B cell (primary cell): ENCODE data around the gene NPEPL1. TPM values are rescaled to one million over a fixed set of nuclear protein-coding genes. Genes with fewer than 3 reads are reported as not detected.

Experiments
- ATAC-seq: fragments of 200-7000 bp; cut with Tn5 transposase; one replicate; pipeline ENCODE4 v1.10.0; 2021; ENCODE audit warnings: low read depth, mild to moderate bottlenecking, moderate number of reproducible peaks, moderate library complexity
- CTCF ChIA-PET: fragments of 350-600 bp; sonication (Branson Sonifier 250); formaldehyde crosslinking; loops from one replicate; lab custom pipeline; 2021; ENCODE audit warnings: antibody characterized with exemption, inconsistent platforms; lab: Charles Lee
- POLR2A ChIA-PET: fragments of 350-600 bp; sonication (Branson Sonifier 250); formaldehyde crosslinking; loops from one replicate; lab custom pipeline; 2021; ENCODE audit warnings: antibody characterized with exemption; lab: Charles Lee
- DNase-seq: peaks from one replicate; pipeline ENCODE4 v3.0.0; 2013
- H2AFZ ChIP-seq: 2 replicates; pipeline ENCODE4 v1.6.1; 2012; ENCODE audit warnings: mild to moderate bottlenecking, low read depth, low read length; ENCODE audit not compliant: insufficient read depth, poor library complexity, severe bottlenecking
- H3K27ac ChIP-seq, 2 donors: 1 replicate in 1 of 2; 2 replicates in 1 of 2; pipeline ENCODE4 v1.5.1; 2012 to 2013; ENCODE audit warnings: low read length in 2 of 2, mild to moderate bottlenecking in 2 of 2, moderate library complexity in 1 of 2
- H3K27me3 ChIP-seq, 4 experiments: fragments of 200-600 bp in 1 of 4; sonication (generic) in 1 of 4; replicated peaks in 1 of 4; 1 replicate in 2 of 4; 2 replicates in 2 of 4; pipeline versions ENCODE4 v1.6.1 to v1.7.0; 2013 to 2016; ENCODE audit warnings: low read length in 3 of 4, mild to moderate bottlenecking in 2 of 4, mixed read lengths in 1 of 4, moderate library complexity in 1 of 4; ENCODE audit not compliant: insufficient read depth in 4 of 4, control insufficient read depth in 3 of 4; ENCODE audit errors: control extremely low read depth in 1 of 4
- H3K36me3 ChIP-seq, 2 experiments: replicated peaks in 1 of 2; 1 replicate in 1 of 2; 2 replicates in 1 of 2; pipeline versions ENCODE4 v1.6.1 to v1.7.1; 2013; ENCODE audit warnings: low read length in 1 of 2; ENCODE audit not compliant: insufficient read depth in 2 of 2, control insufficient read depth in 1 of 2; ENCODE audit errors: control extremely low read depth in 1 of 2, extremely low read depth in 1 of 2
- H3K4me1 ChIP-seq, 2 donors: fragments of 200-600 bp in 1 of 2; sonication (generic) in 1 of 2; 1 replicate in 1 of 2; 2 replicates in 1 of 2; pipeline versions ENCODE4 v1.5.1 to v1.6.1; 2013 to 2017; ENCODE audit warnings: low read length in 2 of 2; ENCODE audit not compliant: control insufficient read depth in 2 of 2, insufficient read depth in 2 of 2
- H3K4me2 ChIP-seq: replicated peaks from 2 replicates; pipeline ENCODE3; 2012; ENCODE audit warnings: mild to moderate bottlenecking, low read depth, low read length; ENCODE audit not compliant: poor library complexity, severe bottlenecking
- H3K4me3 ChIP-seq, 5 experiments: fragments of 200-600 bp in 1 of 5; sonication (generic) in 1 of 5; 1 replicate in 3 of 5; 2 replicates in 2 of 5; pipeline versions ENCODE4 v1.5.1 to v1.7.0; 2011 to 2016; ENCODE audit warnings: low read length in 4 of 5, mild to moderate bottlenecking in 4 of 5, low read depth in 2 of 5, control low read depth in 1 of 5, moderate library complexity in 1 of 5; ENCODE audit not compliant: insufficient read depth in 1 of 5; ENCODE audit errors: control extremely low read depth in 1 of 5, extremely low read depth in 1 of 5
- H3K79me2 ChIP-seq: fragments of 200-600 bp; sonication (generic); one replicate; pipeline ENCODE4 v1.6.0; 2016; ENCODE audit warnings: low read length; ENCODE audit not compliant: control insufficient read depth, insufficient read depth
- H3K9ac ChIP-seq: fragments of 200-600 bp; sonication (generic); 2 replicates; pipeline ENCODE4 v1.6.1; 2017; ENCODE audit warnings: mild to moderate bottlenecking, low read length, moderate library complexity
- H3K9me3 ChIP-seq, 3 donors: one replicate each; pipeline versions ENCODE4 v1.6.1 to v1.7.1; 2013; ENCODE audit warnings: low read length in 2 of 3; ENCODE audit not compliant: control insufficient read depth in 2 of 3, insufficient read depth in 1 of 3; ENCODE audit errors: control extremely low read depth in 1 of 3
- H4K20me1 ChIP-seq: 2 replicates; pipeline ENCODE4 v1.6.0; 2012; ENCODE audit warnings: mild to moderate bottlenecking, low read length; ENCODE audit not compliant: insufficient read depth, control insufficient read depth, poor library complexity, severe bottlenecking
- H3K27ac Mint-ChIP-seq: one replicate; pipeline ENCODE4 v1.8.0; 2021; ENCODE audit warnings: mixed read lengths
- H3K27me3 Mint-ChIP-seq: one replicate; pipeline ENCODE4 v1.8.0; 2021; ENCODE audit warnings: mixed read lengths
- H3K4me1 Mint-ChIP-seq: one replicate; pipeline ENCODE4 v1.8.0; 2021; ENCODE audit warnings: mixed read lengths
- H3K4me3 Mint-ChIP-seq: one replicate; pipeline ENCODE4 v1.8.0; 2021; ENCODE audit warnings: mixed read lengths
- H3K9me3 Mint-ChIP-seq: one replicate; pipeline ENCODE4 v1.8.0; 2022; ENCODE audit warnings: mixed read lengths; ENCODE audit not compliant: insufficient read depth
- CTCF ChIP-seq: fragments of 200-600 bp; IDR thresholded peaks from one replicate; pipeline ENCODE4 v1.8.0; 2022; ENCODE audit warnings: antibody characterized with exemption, mild to moderate bottlenecking
- EZH2 ChIP-seq: IDR thresholded peaks from 2 replicates; pipeline ENCODE4 v1.6.1; 2012; ENCODE audit warnings: borderline replicate concordance, low read depth, mild to moderate bottlenecking, moderate library complexity, low read length; ENCODE audit not compliant: insufficient read depth, poor library complexity, severe bottlenecking
- WGBS: methylation state at CpG from one replicate; pipeline ENCODE4 v1.1.5; 2013; ENCODE audit warnings: missing lambda C conversion rate; ENCODE audit not compliant: insufficient coverage; 5-methylcytosine and 5-hydroxymethylcytosine counted together
- intact Hi-C: fragments of 100-400 bp; cut with micrococcal nuclease; formaldehyde crosslinking; loops from one replicate; pipeline ENCODE4 v1.10.0; 2022
- polyA plus RNA-seq: library from polyadenylated mRNA; depleted of rRNA; stranded (reverse); fragments of >200 nt; gene quantifications from 2 replicates; pipeline ENCODE4 v1.2.3, GENCODE V29; 2012
- total RNA-seq, 2 donors: library from RNA; stranded (reverse); fragments of 120-200 nt in 1 of 2; gene quantifications; 1 replicate in 1 of 2; 2 replicates in 1 of 2; pipeline versions ENCODE4 v1.2.3 to v1.2.4, GENCODE V29; 2013 to 2022

NPEPL1 gene
- total and polyA plus RNA-seq, 2 donors (not counting 1 experiment from before 2014, with no cell fraction given), result 34.3 to 45.1 TPM

GRCh38 chr20:58664883-58665282, 27.7 kb upstream of the NPEPL1 start:
- H3K27me3 Mint-ChIP-seq, result no peaks in the 10 kb centered on the region
- Histone ChIP-seq H3K79me2 (peaks cover 45% of the 10 kb centered on the region), H3K36me3 (peaks cover 0 to 33% of the 10 kb centered on the region in 2 experiments), H3K9me3 (no peaks in the 10 kb centered on the region), H3K4me1 (peaks cover 9 to 10% of the 10 kb centered on the region in 2 donors), H3K9ac (no peak overlapping the region), H4K20me1 (peaks cover 86% of the 10 kb centered on the region), H3K4me3 (no peak overlapping the region), H3K27ac (no peak overlapping the region), H3K27me3 (no peaks in the 10 kb centered on the region), H2AFZ (no peak overlapping the region), H3K4me2 (no peak overlapping the region)
- DNase-seq (no peak), ATAC-seq (no peak)
- intact Hi-C loops, result no loop called here
- ChIA-PET CTCF (interaction anchor here (0.6 to 0.9 kb wide), 3 partner anchors 7 to 26 kb away, joined by 3 to 4 read pairs (median 4); partner anchors contain the start of gene STX16), POLR2A (no interaction called here)
- no peaks in the 10 kb centered on the region for H3K9me3 Mint-ChIP-seq
- no peak overlapping the region for H3K27ac Mint-ChIP-seq
- TF ChIP-seq CTCF (no peak), EZH2 (no peak)
- H3K4me3 Mint-ChIP-seq, result no peak overlapping the region
- H3K4me1 Mint-ChIP-seq, result peaks cover 19% of the 10 kb centered on the region
- WGBS, result 82% methylated on average over 4 of the region's 5 CpGs

- CTCF ChIA-PET, result no interaction called here
These were observed 27.0 kb upstream of the NPEPL1 start for GRCh38 chr20:58665606-58666005.

More at GRCh38 chr20:58665606-58666005, 27.0 kb upstream of the NPEPL1 start:
- Mint-ChIP-seq H3K4me1 (peaks cover 18% of the 10 kb centered on the region), H3K4me3 (no peak overlapping the region), H3K9me3 (no peaks in the 10 kb centered on the region), H3K27ac (no peak overlapping the region), H3K27me3 (no peaks in the 10 kb centered on the region)
- POLR2A ChIA-PET, result no interaction called here
- Histone ChIP-seq H3K4me3 (no peak overlapping the region), H3K79me2 (peaks cover 39% of the 10 kb centered on the region), H3K36me3 (peaks cover 0 to 40% of the 10 kb centered on the region in 2 experiments), H2AFZ (no peak overlapping the region), H3K4me2 (no peak overlapping the region), H4K20me1 (peaks cover 86% of the 10 kb centered on the region), H3K27ac (no peak overlapping the region), H3K9me3 (no peaks in the 10 kb centered on the region), H3K9ac (no peak overlapping the region), H3K27me3 (no peaks in the 10 kb centered on the region), H3K4me1 (peaks cover 8 to 13% of the 10 kb centered on the region in 2 donors)
- intact Hi-C loops, result no loop called here
- ATAC-seq (no peak), DNase-seq (no peak)
- 93% methylated on average over 11 of the region's 11 CpGs for WGBS
- TF ChIP-seq EZH2 (no peak), CTCF (no peak)
